K562 (cell line): ENCODE measurements around the gene ZFAND2B. TPM values are rescaled to one million over a fixed set of nuclear protein-coding genes. Genes with fewer than 3 reads are reported as not detected.
A peak's percentile ranks its signal among the peaks of the same experiment; 100 is the strongest.

ENCODE experiments used
- ATF2 ChIP-seq: sonication (generic); formaldehyde crosslinking; IDR thresholded peaks from 2 replicates; pipeline ENCODE4 v1.8.1; 2022; ENCODE audit warnings: missing genetic modification reagents
- ATF7 ChIP-seq: fragments of 450-650 bp; IDR thresholded peaks from 2 replicates; pipeline ENCODE4 v1.7.1; 2014; ENCODE audit warnings: mild to moderate bottlenecking, moderate library complexity
- BRD4 ChIP-seq: fragments of 200-600 bp; sonication (generic); IDR thresholded peaks from 2 replicates; pipeline ENCODE4 v1.6.1; 2017; ENCODE audit warnings: inconsistent platforms
- ELF1 ChIP-seq: fragments of 200-800 bp; sonication (Bioruptor generic); IDR thresholded peaks from 2 replicates; pipeline ENCODE4 v1.6.1; 2016; ENCODE audit warnings: missing genetic modification characterization, missing compliant biosample characterization
- FOXA3 ChIP-seq, 2 experiments: fragments of 450-650 bp in 1 of 2; sonication (generic) in 1 of 2; formaldehyde crosslinking; IDR thresholded peaks in 1 of 2; conservative IDR thresholded peaks in 1 of 2; 2 replicates each; pipeline versions ENCODE4 v1.4.0 to v1.8.0; 2020 to 2022; ENCODE audit warnings: mild to moderate bottlenecking in 2 of 2, missing genetic modification reagents in 1 of 2
- GTF3C2 ChIP-seq: IDR thresholded peaks from 3 replicates; pipeline ENCODE4 v1.6.1; 2011; ENCODE audit warnings: borderline replicate concordance, mild to moderate bottlenecking, moderate library complexity; ENCODE audit not compliant: insufficient read length; ENCODE audit errors: extremely low read depth
- KAT7 ChIP-seq: sonication (generic); formaldehyde crosslinking; IDR thresholded peaks from 2 replicates; pipeline ENCODE4 v1.8.0; 2022; ENCODE audit warnings: missing genetic modification reagents, mild to moderate bottlenecking, borderline replicate concordance
- PHF20 ChIP-seq: fragments of 450-650 bp; IDR thresholded peaks from 2 replicates; pipeline ENCODE4 v1.6.1; 2018; ENCODE audit not compliant: partially characterized antibody
- POLR2A ChIP-seq: fragments of 450-650 bp; conservative IDR thresholded peaks from 2 replicates; pipeline ENCODE4 v1.6.1; 2016
- RB1 ChIP-seq: fragments of 450-650 bp; IDR thresholded peaks from 2 replicates; pipeline ENCODE4 v1.6.1; 2017; ENCODE audit warnings: low read depth, mild to moderate bottlenecking
- RBM22 ChIP-seq: fragments of 200-400 bp; formaldehyde crosslinking; IDR thresholded peaks from 2 replicates; pipeline ENCODE4 v1.6.1; 2018; ENCODE audit warnings: low read length, low read depth; ENCODE audit not compliant: poor library complexity, severe bottlenecking
- SAP30 ChIP-seq: fragments of 200-600 bp; sonication (generic); IDR thresholded peaks from 2 replicates; pipeline ENCODE4 v1.6.1; 2012; ENCODE audit warnings: borderline replicate concordance, low read depth, mild to moderate bottlenecking, moderate library complexity, low read length, control low read depth, inconsistent platforms; ENCODE audit not compliant: insufficient read depth, poor library complexity, severe bottlenecking
- SNIP1 ChIP-seq: fragments of 450-650 bp; IDR thresholded peaks from 2 replicates; pipeline ENCODE4 v1.7.1; 2017; ENCODE audit warnings: low read depth, mild to moderate bottlenecking
- STAT5A ChIP-seq: IDR thresholded peaks from 2 replicates; pipeline ENCODE4 v1.6.1; 2012; ENCODE audit warnings: low read length, inconsistent platforms, borderline replicate concordance
- TARDBP ChIP-seq: fragments of 450-650 bp; IDR thresholded peaks from 2 replicates; pipeline ENCODE4 v1.6.1; 2016
- TBP ChIP-seq: optimal IDR thresholded peaks from 2 replicates; pipeline ENCODE3; 2011; ENCODE audit warnings: low read depth, low read length, improper control_type of control experiment
- ZMIZ1 ChIP-seq, 2 experiments: fragments of 150-350 bp in 1 of 2; IDR thresholded peaks; 2 replicates each; pipeline ENCODE4 v1.6.1; 2012 to 2016; ENCODE audit warnings: low read depth in 2 of 2, low read length in 2 of 2, mild to moderate bottlenecking in 1 of 2, moderate library complexity in 1 of 2
- ZNF197 ChIP-seq: fragments of 200-800 bp; sonication (Bioruptor generic); IDR thresholded peaks from 2 replicates; pipeline ENCODE4 v1.6.1; 2016; ENCODE audit warnings: low read depth, missing genetic modification characterization, missing compliant biosample characterization
- polyA plus RNA-seq, 8 experiments: library from polyadenylated mRNA; depleted of rRNA in 4 of 8; stranded (reverse) in 5 of 8; unstranded in 3 of 8; fragments of >200 nt; fragmentation: Nextera tagmentation in 2 of 8; fragmentation: Illumina TruSeq in 1 of 8; extraction: Ambion mirVana in 2 of 8; extraction: Trizol in 1 of 8; gene quantifications; 2 replicates each; pipeline versions ENCODE4 v1.2.1 to v1.2.3, GENCODE V29; 2011 to 2014; ENCODE audit warnings: inconsistent platforms in 1 of 8, missing spikeins in 1 of 8
- total RNA-seq, 7 experiments: library from RNA; depleted of rRNA in 6 of 7; stranded (reverse); fragments of >200 nt in 6 of 7; fragmentation: Illumina TruSeq in 2 of 7; extraction: Trizol in 2 of 7; gene quantifications; 2 replicates each; pipeline versions ENCODE4 v1.2.1 to v1.2.3, GENCODE V29; 2011 to 2021; ENCODE audit warnings: low replicate concordance in 1 of 7

Gene ZFAND2B
- total and polyA plus RNA-seq, 9 of the 15 experiments (the other 6 are each of a cell fraction or from before 2014, with no cell fraction given) = 9.9 to 33.3 (median 26.1) TPM

GRCh38 chr2:219245148-219245898 lies 38.7 kb downstream of the ZFAND2B start, which contains the start of the genes GLB1L and STK16 (continued):
- TF ChIP-seq GTF3C2 (no peak), FOXA3 (CRISPR knock-in tag; conservative IDR thresholded peaks at IDR 0.05 in 1 of 2, IDR thresholded peaks at IDR 0.05 in 1 of 2) (no peak), ATF7 (peak; percentile 77; the same call in 1 of the 2 replicates), KAT7 (peak; percentile 73; the same call in 1 of the 2 replicates), TARDBP (no peak), RB1 (peak; percentile 53), ZMIZ1 (IDR thresholded peaks at IDR 0.05; ENCODE audit: low read depth in 2 of 2, low read length in 2 of 2) (no peak), BRD4 (no peak), POLR2A (peak; percentile 92), ELF1 (tag) (peak; percentile 44; the same call in 1 of the 2 replicates), SAP30 (peak; percentile 61), RBM22 (peak; percentile 77), ATF2 (CRISPR knock-in tag) (no peak), SNIP1 (no peak), ZNF197 (no peak), PHF20 (peak; percentile 92), STAT5A (no peak), TBP (peak; percentile 68)
